CD4-positive, alpha-beta T cell (primary cell): ENCODE measurements around the gene ZNF853. TPM values are rescaled to one million over a fixed set of nuclear protein-coding genes. Genes with fewer than 3 reads are reported as not detected.

ENCODE experiments used
- ATAC-seq: fragments of 200-7000 bp; cut with Tn5 transposase; one replicate; pipeline ENCODE4 v1.10.0; 2022; ENCODE audit warnings: mild to moderate bottlenecking; ENCODE audit not compliant: poor library complexity
- CTCF ChIA-PET: fragments of 350-600 bp; sonication (Branson Sonifier 250); formaldehyde crosslinking; loops from one replicate; lab custom pipeline; 2021; ENCODE audit warnings: antibody characterized with exemption, inconsistent platforms; lab: Charles Lee
- POLR2A ChIA-PET: fragments of 350-600 bp; sonication (Branson Sonifier 250); formaldehyde crosslinking; loops from one replicate; lab custom pipeline; 2021; ENCODE audit warnings: antibody characterized with exemption, inconsistent platforms; lab: Charles Lee
- DNase-seq, 14 experiments: peaks; one replicate each; pipeline ENCODE4 v3.0.0-alpha.2; 2013 to 2020; ENCODE audit warnings: mixed read lengths in 2 of 14
- H3K27ac ChIP-seq, 2 donors: one replicate each; pipeline versions ENCODE4 v1.5.1 to v1.7.0; 2013; ENCODE audit warnings: low read length in 2 of 2, low read depth in 1 of 2, mild to moderate bottlenecking in 1 of 2
- H3K27me3 ChIP-seq, 2 experiments: 1 replicate in 1 of 2; 2 replicates in 1 of 2; pipeline versions ENCODE4 v1.6.1 to v1.7.0; 2013; ENCODE audit warnings: low read length in 2 of 2, control low read depth in 1 of 2, mild to moderate bottlenecking in 1 of 2, moderate library complexity in 1 of 2; ENCODE audit not compliant: insufficient read depth in 2 of 2, control insufficient read depth in 1 of 2
- H3K36me3 ChIP-seq: one replicate; pipeline ENCODE4 v1.6.1; 2013; ENCODE audit warnings: low read length, control low read depth; ENCODE audit not compliant: insufficient read depth
- H3K4me1 ChIP-seq: one replicate; pipeline ENCODE4 v1.6.1; 2013; ENCODE audit warnings: low read length, control low read depth; ENCODE audit not compliant: insufficient read depth
- H3K4me3 ChIP-seq: one replicate; pipeline ENCODE4 v1.5.1; 2013; ENCODE audit warnings: mild to moderate bottlenecking, low read length, moderate library complexity
- H3K9me3 ChIP-seq, 2 experiments: 1 replicate in 1 of 2; 2 replicates in 1 of 2; pipeline versions ENCODE4 v1.6.1 to v1.7.0; 2013; ENCODE audit warnings: low read length in 2 of 2, mild to moderate bottlenecking in 2 of 2, control low read depth in 1 of 2, moderate library complexity in 1 of 2; ENCODE audit not compliant: control insufficient read depth in 1 of 2, insufficient read depth in 1 of 2
- H3K27ac Mint-ChIP-seq: one replicate; pipeline ENCODE4 v1.8.0; 2020; ENCODE audit warnings: mixed read lengths
- H3K27me3 Mint-ChIP-seq: one replicate; pipeline ENCODE4 v1.8.0; 2021; ENCODE audit warnings: mixed read lengths
- H3K36me3 Mint-ChIP-seq: one replicate; pipeline ENCODE4 v1.8.0; 2021; ENCODE audit warnings: low read depth, mixed read lengths
- H3K4me1 Mint-ChIP-seq: one replicate; pipeline ENCODE4 v1.8.0; 2021; ENCODE audit warnings: low read depth, mixed read lengths
- H3K4me3 Mint-ChIP-seq: one replicate; pipeline ENCODE4 v1.8.0; 2020; ENCODE audit warnings: mild to moderate bottlenecking, mixed read lengths
- H3K9me3 Mint-ChIP-seq: one replicate; pipeline ENCODE4 v1.8.0; 2020; ENCODE audit warnings: mixed read lengths
- intact Hi-C, 2 experiments: fragments of 100-400 bp; cut with DNase I in 1 of 2; cut with micrococcal nuclease in 1 of 2; formaldehyde crosslinking; loops; one replicate each; pipeline versions ENCODE4 v1.15.1 to v1.9.0; 2023 to 2025; cut with DNase I, micrococcal nuclease
- total RNA-seq, 174 experiments: library from RNA in 2 of 174; stranded (reverse) in 2 of 174; gene quantifications; one replicate each; pipeline ENCODE4 v1.2.3 and lab custom pipeline; 2021 to 2026
- TF ChIP-seq, protein P1 (sequence below): fragments of 200-600 bp; IDR thresholded peaks from one replicate; pipeline ENCODE4 v1.8.0; 2022; ENCODE audit warnings: antibody characterized with exemption, mild to moderate bottlenecking

The ZNF853 gene
- total RNA-seq, 2 experiments from 2014 or later = 2.5 to 2.7 TPM

- H3K4me3 Mint-ChIP-seq = no peak overlapping the region
- H3K4me1 ChIP-seq = peaks cover 28% of the 10 kb centered on the region
- H3K27me3 ChIP-seq = no peaks in the 10 kb centered on the region
- intact Hi-C loops = no loop called here
- ATAC-seq (no peak), DNase-seq (no peak)
- TF ChIP-seq, protein P1, sequence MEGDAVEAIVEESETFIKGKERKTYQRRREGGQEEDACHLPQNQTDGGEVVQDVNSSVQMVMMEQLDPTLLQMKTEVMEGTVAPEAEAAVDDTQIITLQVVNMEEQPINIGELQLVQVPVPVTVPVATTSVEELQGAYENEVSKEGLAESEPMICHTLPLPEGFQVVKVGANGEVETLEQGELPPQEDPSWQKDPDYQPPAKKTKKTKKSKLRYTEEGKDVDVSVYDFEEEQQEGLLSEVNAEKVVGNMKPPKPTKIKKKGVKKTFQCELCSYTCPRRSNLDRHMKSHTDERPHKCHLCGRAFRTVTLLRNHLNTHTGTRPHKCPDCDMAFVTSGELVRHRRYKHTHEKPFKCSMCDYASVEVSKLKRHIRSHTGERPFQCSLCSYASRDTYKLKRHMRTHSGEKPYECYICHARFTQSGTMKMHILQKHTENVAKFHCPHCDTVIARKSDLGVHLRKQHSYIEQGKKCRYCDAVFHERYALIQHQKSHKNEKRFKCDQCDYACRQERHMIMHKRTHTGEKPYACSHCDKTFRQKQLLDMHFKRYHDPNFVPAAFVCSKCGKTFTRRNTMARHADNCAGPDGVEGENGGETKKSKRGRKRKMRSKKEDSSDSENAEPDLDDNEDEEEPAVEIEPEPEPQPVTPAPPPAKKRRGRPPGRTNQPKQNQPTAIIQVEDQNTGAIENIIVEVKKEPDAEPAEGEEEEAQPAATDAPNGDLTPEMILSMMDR = no peak
- H3K27ac Mint-ChIP-seq = no peak overlapping the region
- ChIA-PET CTCF (no interaction called here), POLR2A (no interaction called here)
- H3K4me1 Mint-ChIP-seq = peaks cover 34% of the 10 kb centered on the region
- H3K27me3 Mint-ChIP-seq = no peaks in the 10 kb centered on the region
- no peak overlapping the region for H3K4me3 ChIP-seq
- no peak overlapping the region for H3K27ac ChIP-seq
- H3K36me3 ChIP-seq = peaks cover 53% of the 10 kb centered on the region
- peaks cover 0 to 3% of the 10 kb centered on the region in 2 experiments for H3K9me3 ChIP-seq
- no peaks in the 10 kb centered on the region for H3K9me3 Mint-ChIP-seq
- H3K36me3 Mint-ChIP-seq = peaks cover 79% of the 10 kb centered on the region
Observed at GRCh38 chr7:6642239-6642839, 26.9 kb downstream of the ZNF853 start.

- intact Hi-C loops = no loop called here
- H3K4me3 Mint-ChIP-seq = no peak overlapping the region
- no peak for ATAC-seq
- peaks cover 29% of the 10 kb centered on the region for H3K4me1 Mint-ChIP-seq
- H3K27me3 Mint-ChIP-seq = no peaks in the 10 kb centered on the region
- peaks cover 81% of the 10 kb centered on the region for H3K36me3 Mint-ChIP-seq
- no peaks in the 10 kb centered on the region for H3K9me3 Mint-ChIP-seq
- Histone ChIP-seq H3K9me3 (peaks cover 0 to 11% of the 10 kb centered on the region in 2 experiments), H3K4me3 (no peak overlapping the region), H3K27me3 (no peaks in the 10 kb centered on the region), H3K4me1 (peaks cover 23% of the 10 kb centered on the region), H3K27ac (no peak overlapping the region), H3K36me3 (peaks cover 55% of the 10 kb centered on the region)
- ChIA-PET CTCF (no interaction called here), POLR2A (no interaction called here)
- TF ChIP-seq, protein P1 = no peak
- no peak for DNase-seq
- no peak overlapping the region for H3K27ac Mint-ChIP-seq
Observed at GRCh38 chr7:6642861-6643640, 27.6 kb downstream of the ZNF853 start.

DNA sequence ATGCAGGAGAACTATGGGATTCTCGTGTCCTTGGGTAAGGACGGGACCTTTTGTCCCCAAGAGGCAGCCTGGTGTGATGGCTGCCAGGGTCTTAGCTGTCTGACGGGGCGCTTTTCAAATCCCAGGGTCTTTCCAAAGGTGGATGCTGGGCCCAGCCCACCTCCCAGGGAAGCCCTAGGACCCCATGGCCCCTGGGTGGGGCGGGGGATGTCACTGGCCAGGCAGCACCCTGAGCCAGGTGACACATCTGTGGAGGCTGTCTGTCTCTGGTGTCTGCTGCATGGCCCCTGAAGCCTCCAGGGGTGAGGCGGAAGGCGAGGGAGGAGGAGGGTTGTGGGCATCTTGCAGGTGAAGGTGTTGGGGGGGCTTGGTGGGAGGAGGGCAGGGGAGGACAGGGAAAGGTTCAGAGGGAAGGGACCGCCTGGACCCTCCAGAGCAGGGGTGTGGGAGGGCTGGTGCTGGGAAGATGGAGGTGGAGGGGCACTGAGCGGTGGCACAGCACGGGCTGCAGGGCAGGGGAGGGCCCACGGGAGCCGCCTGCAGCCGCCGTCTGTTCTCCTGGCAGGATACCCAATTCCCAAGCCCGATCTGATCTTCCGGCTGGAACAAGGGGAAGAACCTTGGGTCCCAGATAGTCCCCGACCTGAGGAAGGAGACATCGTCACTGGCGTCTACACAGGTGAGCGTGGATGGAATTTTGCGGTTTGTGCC lies 28.7 kb downstream of the ZNF853 start:
- ATAC-seq = no peak

More for the DNA sequence above, 28.7 kb downstream of the ZNF853 start:
- no peak overlapping the region for H3K27ac ChIP-seq
- peaks cover 13% of the 10 kb centered on the region for H3K4me1 ChIP-seq
- TF ChIP-seq, protein P1 = no peak
- no peaks in the 10 kb centered on the region for H3K27me3 ChIP-seq
- ChIA-PET CTCF (no interaction called here), POLR2A (no interaction called here)
- H3K4me3 Mint-ChIP-seq = no peak overlapping the region
- H3K4me3 ChIP-seq = no peak overlapping the region
- H3K36me3 ChIP-seq = peaks cover 61% of the 10 kb centered on the region
- peaks cover 0 to 19% of the 10 kb centered on the region in 2 experiments for H3K9me3 ChIP-seq
- H3K36me3 Mint-ChIP-seq = peaks cover 83% of the 10 kb centered on the region
- H3K27me3 Mint-ChIP-seq = no peaks in the 10 kb centered on the region
- H3K4me1 Mint-ChIP-seq = peaks cover 19% of the 10 kb centered on the region
- no peak overlapping the region for H3K27ac Mint-ChIP-seq
- intact Hi-C loops = no loop called here
- no peak for DNase-seq
- no peaks in the 10 kb centered on the region for H3K9me3 Mint-ChIP-seq
